Sigmoid colon (tissue), 4 donors: ENCODE results near the gene SARM1.

Experiments
- CTCF ChIP-seq, 4 experiments: fragments of 450-650 bp in 3 of 4; fragments of 200-600 bp in 1 of 4; IDR thresholded peaks; one replicate each; pipeline ENCODE4 v1.5.1; 2016 to 2019; ENCODE audit warnings: antibody characterized with exemption in 4 of 4, mild to moderate bottlenecking in 3 of 4, moderate library complexity in 2 of 4
- EP300 ChIP-seq, 4 donors: sonication (generic); formaldehyde crosslinking; IDR thresholded peaks; one replicate each; pipeline ENCODE4 v1.6.1; 2017; ENCODE audit warnings: antibody characterized with exemption in 4 of 4

GRCh38 chr17:28404007-28404406, 32.5 kb downstream of the SARM1 start:
- TF ChIP-seq EP300 (IDR thresholded peaks at IDR 0.05) (no peak), CTCF (IDR thresholded peaks at IDR 0.05) (no peak)
